GM12874 (cell line): Measurements from ENCODE around the gene ZIC4.

Experiments
- TF ChIP-seq, protein P1 (sequence below): IDR thresholded peaks from 2 replicates; pipeline ENCODE4 v1.5.1; 2011; ENCODE audit warnings: low read depth, mild to moderate bottlenecking, control low read depth, low read length, moderate library complexity; ENCODE audit not compliant: insufficient read depth

The ZIC4 gene

DNA sequence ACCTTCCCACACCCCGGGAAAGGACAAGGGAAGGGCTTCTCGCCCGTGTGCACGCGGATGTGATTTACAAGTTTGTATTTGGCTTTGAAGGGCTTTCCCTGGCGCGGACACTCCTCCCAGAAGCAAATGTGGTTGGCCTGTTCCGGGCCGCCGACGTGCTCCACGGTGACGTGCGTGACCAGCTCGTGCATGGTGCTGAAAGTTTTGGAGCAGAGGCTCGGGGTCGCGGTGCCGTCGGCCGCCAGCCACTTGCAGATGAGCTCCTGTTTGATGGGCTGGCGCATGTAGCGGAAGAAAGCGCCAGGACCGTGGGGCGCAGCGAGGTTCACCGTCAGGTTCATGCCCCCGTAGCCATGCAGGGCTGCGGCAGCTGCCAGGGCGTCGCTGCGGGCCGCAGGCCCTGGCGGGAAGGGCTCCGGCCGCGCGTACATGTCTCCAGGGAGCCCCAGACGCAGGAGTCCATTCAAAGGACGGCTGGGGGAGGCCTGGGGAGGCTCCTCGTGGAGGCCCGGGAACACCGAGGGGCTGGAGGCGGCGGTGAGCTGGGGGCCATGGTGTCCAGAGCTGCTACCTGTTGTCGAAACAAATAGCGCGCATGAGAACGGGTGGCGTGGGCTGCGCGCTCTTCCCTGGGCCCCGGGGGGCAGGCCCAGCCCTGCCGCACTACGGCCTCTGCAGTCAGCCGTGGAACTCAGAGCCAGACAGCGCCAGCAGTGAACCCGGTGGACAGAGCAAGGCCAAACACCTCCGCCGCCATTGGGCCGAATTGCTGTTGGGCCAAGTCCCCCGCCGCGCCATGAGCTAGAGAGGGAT lies 10.2 kb downstream of the ZIC4 start:
- TF ChIP-seq, protein P1, sequence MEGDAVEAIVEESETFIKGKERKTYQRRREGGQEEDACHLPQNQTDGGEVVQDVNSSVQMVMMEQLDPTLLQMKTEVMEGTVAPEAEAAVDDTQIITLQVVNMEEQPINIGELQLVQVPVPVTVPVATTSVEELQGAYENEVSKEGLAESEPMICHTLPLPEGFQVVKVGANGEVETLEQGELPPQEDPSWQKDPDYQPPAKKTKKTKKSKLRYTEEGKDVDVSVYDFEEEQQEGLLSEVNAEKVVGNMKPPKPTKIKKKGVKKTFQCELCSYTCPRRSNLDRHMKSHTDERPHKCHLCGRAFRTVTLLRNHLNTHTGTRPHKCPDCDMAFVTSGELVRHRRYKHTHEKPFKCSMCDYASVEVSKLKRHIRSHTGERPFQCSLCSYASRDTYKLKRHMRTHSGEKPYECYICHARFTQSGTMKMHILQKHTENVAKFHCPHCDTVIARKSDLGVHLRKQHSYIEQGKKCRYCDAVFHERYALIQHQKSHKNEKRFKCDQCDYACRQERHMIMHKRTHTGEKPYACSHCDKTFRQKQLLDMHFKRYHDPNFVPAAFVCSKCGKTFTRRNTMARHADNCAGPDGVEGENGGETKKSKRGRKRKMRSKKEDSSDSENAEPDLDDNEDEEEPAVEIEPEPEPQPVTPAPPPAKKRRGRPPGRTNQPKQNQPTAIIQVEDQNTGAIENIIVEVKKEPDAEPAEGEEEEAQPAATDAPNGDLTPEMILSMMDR: no peak

GRCh38 chr3:147394884-147395225 lies 11.5 kb downstream of the ZIC4 start:
- TF ChIP-seq, protein P1: no peak

- TF ChIP-seq, protein P1: no peak
These were observed 12.1 kb downstream of the ZIC4 start for GRCh38 chr3:147393943-147394883.

DNA sequence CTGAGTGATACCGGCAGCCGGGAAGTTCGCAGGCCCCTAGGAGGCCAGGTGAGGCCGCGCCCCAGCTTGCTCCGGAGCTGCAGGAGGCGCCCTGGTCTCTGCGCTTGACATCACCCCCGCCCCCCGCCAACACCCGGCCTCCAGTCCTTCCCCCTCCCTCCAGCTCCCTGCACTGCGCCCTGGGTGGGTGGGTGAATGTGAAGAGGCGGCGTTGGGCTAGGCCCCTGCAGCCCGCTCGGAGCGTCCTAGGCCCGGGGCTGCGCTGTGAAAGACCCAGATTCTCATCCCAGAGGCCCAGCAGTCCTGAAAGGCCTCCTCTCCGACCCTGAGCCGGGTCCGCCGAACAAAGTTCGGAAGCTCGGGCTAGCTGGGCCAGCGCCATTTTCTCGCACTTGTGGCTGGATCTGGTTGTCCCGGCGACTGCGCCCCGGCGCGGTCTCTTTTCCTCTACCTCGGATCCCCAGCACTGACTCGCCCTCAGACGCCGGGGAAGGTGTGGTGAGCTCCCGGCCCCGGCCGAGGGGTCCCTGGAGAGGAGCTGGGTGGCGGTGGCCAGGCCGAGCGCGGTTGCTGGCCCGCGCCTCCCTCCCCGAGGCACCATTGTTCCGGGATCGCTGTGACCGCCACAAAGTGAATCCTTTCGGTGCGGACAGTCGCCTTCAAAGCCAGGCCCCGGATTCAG lies 12.9 kb downstream of the ZIC4 start:
- TF ChIP-seq, protein P1: no peak

- TF ChIP-seq, protein P1: no peak
These were observed 13.8 kb downstream of the ZIC4 start for GRCh38 chr3:147392625-147392946.

DNA sequence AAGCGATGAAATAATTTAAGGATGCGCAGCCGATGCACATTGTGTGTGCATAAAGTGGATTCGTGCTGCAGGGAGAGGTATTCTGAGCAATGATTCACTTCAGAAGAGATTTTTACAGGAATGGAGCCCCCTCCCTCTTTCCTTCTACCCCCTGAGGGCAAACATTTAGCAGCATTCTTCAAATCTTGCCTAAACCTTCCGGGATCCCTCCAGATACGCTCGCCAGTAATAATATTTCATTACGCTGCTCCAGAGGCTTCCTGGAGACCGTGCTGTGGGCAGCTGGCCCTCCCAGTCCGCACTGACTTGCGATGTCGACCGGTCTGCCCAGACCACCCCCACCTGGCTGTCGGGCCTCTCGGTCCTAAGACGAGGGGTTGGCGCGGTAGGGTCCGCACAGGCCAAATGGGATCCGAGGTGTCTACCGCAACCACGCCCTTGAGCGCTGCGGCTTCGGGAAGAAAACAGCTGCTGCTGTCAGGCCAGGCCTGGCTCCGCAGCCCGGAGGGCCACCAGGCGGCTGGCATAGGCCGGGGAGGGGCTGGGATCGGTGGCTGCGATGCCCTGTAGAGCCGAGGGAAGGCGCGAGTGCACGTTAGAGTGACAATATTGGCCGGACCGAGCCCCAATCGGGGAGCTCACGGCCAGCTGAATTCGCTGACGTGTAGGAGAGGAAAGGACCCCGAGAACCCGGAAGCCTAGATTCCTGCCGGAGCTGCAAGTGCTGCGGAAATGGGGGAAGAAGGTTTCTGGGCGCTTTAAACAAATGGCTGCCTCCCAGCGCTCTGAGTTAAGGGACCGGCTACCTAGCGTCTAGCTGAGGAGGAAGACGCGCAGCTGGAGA lies 14.3 kb downstream of the ZIC4 start:
- TF ChIP-seq, protein P1: no peak
